H4 (cell line): Measurements from ENCODE around the gene CCNH. TPM values are rescaled to one million over a fixed set of nuclear protein-coding genes. Genes with fewer than 3 reads are reported as not detected.

Experiments used
- DNase-seq: peaks from one replicate; pipeline ENCODE4 v3.0.0-alpha.2; 2015; ENCODE audit warnings: low spot score
- total RNA-seq: library from RNA; depleted of rRNA; stranded (reverse); fragments of >200 nt; shearing (Covaris generic); gene quantifications from 2 replicates; pipeline ENCODE4 v1.2.3, GENCODE V29; 2014; rRNA removed

The CCNH gene
- total RNA-seq, 1 experiment from 2014 or later, result 64.6 TPM

- no peak for DNase-seq
Measured at GRCh38 chr5:87360132-87360531, 52.6 kb downstream of the CCNH start.

GRCh38 chr5:87359106-87359505, 53.6 kb downstream of the CCNH start:
- no peak for DNase-seq

DNA sequence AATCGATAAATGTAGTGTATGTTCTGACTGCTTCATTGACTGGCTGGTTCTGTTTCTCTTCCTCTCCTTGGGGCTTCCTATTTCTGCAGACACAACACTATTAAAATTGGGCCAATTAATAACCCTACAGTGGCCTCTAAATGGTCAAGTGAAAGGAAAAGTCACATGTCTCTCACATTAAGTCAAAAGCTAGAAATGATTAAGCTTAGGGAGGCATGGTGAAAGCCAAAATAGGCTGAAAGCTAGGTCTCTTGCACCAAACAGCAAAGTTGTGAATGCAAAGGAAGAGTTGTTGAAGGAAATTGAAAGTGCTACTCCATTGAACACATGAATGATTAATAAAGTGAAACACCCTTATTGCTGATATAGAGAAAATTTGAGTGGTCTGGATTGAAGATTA, 58.2 kb downstream of the CCNH start:
- no peak for DNase-seq

DNA sequence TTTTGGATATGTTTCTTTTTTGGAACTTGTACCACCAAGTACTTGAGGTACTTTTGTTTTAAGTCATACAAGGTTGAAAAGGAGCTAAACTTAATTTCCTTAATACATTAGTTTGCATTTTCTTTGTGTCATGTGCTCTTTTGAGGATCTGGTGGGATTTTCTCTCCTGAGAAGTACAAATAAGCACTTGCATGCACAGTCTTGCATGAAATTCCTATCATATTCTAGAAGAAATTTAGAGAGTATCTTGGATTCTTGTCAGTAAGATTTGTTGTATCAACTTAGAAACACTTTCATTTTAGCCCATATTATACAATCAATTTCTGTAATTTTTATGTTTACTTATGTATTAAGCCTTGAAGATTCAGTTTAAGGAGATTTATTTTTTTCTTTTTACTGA, 64.9 kb downstream of the CCNH start:
- DNase-seq, result no peak

DNA sequence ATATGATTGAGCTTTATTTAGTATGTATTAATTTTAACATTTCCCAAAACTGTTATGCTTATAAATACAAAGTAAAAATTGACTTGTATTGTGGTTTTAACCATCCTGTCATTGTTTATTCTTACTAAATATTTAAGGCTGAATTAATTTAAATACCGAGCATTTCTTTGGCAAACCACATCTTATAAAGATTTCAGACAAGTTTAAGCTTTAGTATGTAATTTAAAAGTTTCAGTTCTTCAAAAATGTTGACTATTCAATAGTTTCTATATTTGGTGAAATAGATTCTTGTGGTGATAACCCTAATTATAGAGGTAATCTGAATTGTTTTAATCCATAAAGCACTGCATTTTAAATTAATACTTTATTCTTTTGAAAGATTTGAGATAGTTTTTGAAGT, 65.5 kb downstream of the CCNH start:
- no peak for DNase-seq

Other genes starting within 250 kb of the CCNH start
- 20.7 and 26.1 TPM in 2 replicates for gene RASA1, start 145.0 kb downstream of the CCNH start, total RNA-seq